ENCODE data around the gene ADCY7. TPM values are rescaled to one million over a fixed set of nuclear protein-coding genes. Genes with fewer than 3 reads are reported as not detected.

ADCY7 gene
- total and polyA plus RNA-seq, 10 donors = 9.8 to 158 (median 99.2) TPM

GRCh38 chr16:50274326-50275097, 8.2 kb downstream of the ADCY7 start:
- 19 to 33% (median 21%) methylated on average over 2 to 18 of the region's 18 CpGs for WGBS, 5 donors
- H3K27me3 ChIP-seq (replicated peaks in 1 of 7) = no peaks in the 10 kb centered on the region
- peak overlapping the region; percentile 27 to 72 (median 42) for H3K4me3 ChIP-seq
- peaks cover 0 to 11% (median 0%) of the 10 kb centered on the region in 6 donors for H3K36me3 ChIP-seq
- H3K9me3 ChIP-seq = no peaks in the 10 kb centered on the region
- TF ChIP-seq POLR2A (IDR thresholded peaks at IDR 0.05) (no peak), POLR2AphosphoS5 (IDR thresholded peaks at IDR 0.05) (peak; percentile 31 to 71 (median 62)), CTCF (IDR thresholded peaks at IDR 0.05 in 8 of 11, conservative IDR thresholded peaks at IDR 0.05 in 3 of 11) (no peak)
- peak overlapping the region; percentile 90 to 98 (median 92) for H3K27ac ChIP-seq
- intact Hi-C loops (cut with DNase I; ENCODE audit: low total_unique reads) = no loop called here
- DNase-seq = peak; percentile 93
- H3K4me1 ChIP-seq = peaks cover 61 to 100% (median 99%) of the 10 kb centered on the region in 6 donors

- 40 to 82% (median 74%) methylated on average over 1 to 3 of the region's 3 CpGs for WGBS, 5 donors
- peak; percentile 82 for DNase-seq
- H3K27ac ChIP-seq = peak overlapping the region; percentile 90 to 98 (median 92)
- intact Hi-C loops (cut with DNase I; ENCODE audit: low total_unique reads) = no loop called here
- peaks cover 66 to 100% (median 99%) of the 10 kb centered on the region in 6 donors for H3K4me1 ChIP-seq
- no peaks in the 10 kb centered on the region for H3K27me3 ChIP-seq (replicated peaks in 1 of 7)
- H3K9me3 ChIP-seq = no peaks in the 10 kb centered on the region
- peak overlapping the region in 7 of 8 donors; percentile 27 to 72 (median 46) for H3K4me3 ChIP-seq
- H3K36me3 ChIP-seq = peaks cover 0 to 11% (median 0%) of the 10 kb centered on the region in 6 donors
- TF ChIP-seq CTCF (IDR thresholded peaks at IDR 0.05 in 8 of 11, conservative IDR thresholded peaks at IDR 0.05 in 3 of 11) (no peak), POLR2AphosphoS5 (IDR thresholded peaks at IDR 0.05) (no peak), POLR2A (IDR thresholded peaks at IDR 0.05) (no peak)
Observed at GRCh38 chr16:50275098-50275415, 8.7 kb downstream of the ADCY7 start.

GRCh38 chr16:50275428-50276325, 9.3 kb downstream of the ADCY7 start:
- Histone ChIP-seq H3K4me1 (peaks cover 67 to 100% (median 99%) of the 10 kb centered on the region in 6 donors), H3K27me3 (replicated peaks in 1 of 7) (no peaks in the 10 kb centered on the region), H3K36me3 (peaks cover 0 to 8% (median 0%) of the 10 kb centered on the region in 6 donors), H3K27ac (peak overlapping the region; percentile 90 to 98 (median 92)), H3K9me3 (no peaks in the 10 kb centered on the region), H3K4me3 (peak overlapping the region in 7 of 8 donors; percentile 27 to 72 (median 46))
- DNase-seq = peak; percentile 83
- intact Hi-C loops (cut with DNase I; ENCODE audit: low total_unique reads) = no loop called here
- WGBS, 5 donors = 73 to 78% (median 76%) methylated on average over 5 to 12 of the region's 12 CpGs
- TF ChIP-seq POLR2A (IDR thresholded peaks at IDR 0.05) (no peak), CTCF (IDR thresholded peaks at IDR 0.05 in 8 of 11, conservative IDR thresholded peaks at IDR 0.05 in 3 of 11) (no peak), POLR2AphosphoS5 (IDR thresholded peaks at IDR 0.05) (no peak)
